ENCODE data around the gene ARPC5L. TPM values are rescaled to one million over a fixed set of nuclear protein-coding genes. Genes with fewer than 3 reads are reported as not detected.

The ARPC5L gene
- total and polyA plus RNA-seq, 2 of the 8 experiments (the other 6 are each of a cell fraction or from before 2014, with no cell fraction given) = 34.1 to 50.6 TPM

DNA sequence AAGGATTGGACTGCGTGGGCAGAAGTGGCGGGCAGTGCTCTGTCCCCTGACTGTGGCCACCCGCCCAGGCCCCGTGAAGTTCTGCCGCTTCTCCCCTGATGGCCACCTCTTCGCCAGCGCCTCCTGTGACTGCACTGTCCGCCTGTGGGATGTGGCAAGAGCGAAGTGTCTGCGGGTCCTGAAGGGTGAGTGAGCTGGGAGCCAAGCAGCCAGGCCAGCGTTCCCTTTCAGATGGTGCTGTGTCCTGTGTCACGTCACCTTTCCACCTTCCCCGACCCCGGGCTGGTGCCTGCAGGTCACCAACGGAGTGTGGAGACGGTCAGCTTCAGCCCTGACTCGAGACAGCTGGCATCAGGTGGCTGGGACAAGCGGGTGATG is 6.4 kb upstream of the ARPC5L start (continued):
- TF ChIP-seq, protein P1, sequence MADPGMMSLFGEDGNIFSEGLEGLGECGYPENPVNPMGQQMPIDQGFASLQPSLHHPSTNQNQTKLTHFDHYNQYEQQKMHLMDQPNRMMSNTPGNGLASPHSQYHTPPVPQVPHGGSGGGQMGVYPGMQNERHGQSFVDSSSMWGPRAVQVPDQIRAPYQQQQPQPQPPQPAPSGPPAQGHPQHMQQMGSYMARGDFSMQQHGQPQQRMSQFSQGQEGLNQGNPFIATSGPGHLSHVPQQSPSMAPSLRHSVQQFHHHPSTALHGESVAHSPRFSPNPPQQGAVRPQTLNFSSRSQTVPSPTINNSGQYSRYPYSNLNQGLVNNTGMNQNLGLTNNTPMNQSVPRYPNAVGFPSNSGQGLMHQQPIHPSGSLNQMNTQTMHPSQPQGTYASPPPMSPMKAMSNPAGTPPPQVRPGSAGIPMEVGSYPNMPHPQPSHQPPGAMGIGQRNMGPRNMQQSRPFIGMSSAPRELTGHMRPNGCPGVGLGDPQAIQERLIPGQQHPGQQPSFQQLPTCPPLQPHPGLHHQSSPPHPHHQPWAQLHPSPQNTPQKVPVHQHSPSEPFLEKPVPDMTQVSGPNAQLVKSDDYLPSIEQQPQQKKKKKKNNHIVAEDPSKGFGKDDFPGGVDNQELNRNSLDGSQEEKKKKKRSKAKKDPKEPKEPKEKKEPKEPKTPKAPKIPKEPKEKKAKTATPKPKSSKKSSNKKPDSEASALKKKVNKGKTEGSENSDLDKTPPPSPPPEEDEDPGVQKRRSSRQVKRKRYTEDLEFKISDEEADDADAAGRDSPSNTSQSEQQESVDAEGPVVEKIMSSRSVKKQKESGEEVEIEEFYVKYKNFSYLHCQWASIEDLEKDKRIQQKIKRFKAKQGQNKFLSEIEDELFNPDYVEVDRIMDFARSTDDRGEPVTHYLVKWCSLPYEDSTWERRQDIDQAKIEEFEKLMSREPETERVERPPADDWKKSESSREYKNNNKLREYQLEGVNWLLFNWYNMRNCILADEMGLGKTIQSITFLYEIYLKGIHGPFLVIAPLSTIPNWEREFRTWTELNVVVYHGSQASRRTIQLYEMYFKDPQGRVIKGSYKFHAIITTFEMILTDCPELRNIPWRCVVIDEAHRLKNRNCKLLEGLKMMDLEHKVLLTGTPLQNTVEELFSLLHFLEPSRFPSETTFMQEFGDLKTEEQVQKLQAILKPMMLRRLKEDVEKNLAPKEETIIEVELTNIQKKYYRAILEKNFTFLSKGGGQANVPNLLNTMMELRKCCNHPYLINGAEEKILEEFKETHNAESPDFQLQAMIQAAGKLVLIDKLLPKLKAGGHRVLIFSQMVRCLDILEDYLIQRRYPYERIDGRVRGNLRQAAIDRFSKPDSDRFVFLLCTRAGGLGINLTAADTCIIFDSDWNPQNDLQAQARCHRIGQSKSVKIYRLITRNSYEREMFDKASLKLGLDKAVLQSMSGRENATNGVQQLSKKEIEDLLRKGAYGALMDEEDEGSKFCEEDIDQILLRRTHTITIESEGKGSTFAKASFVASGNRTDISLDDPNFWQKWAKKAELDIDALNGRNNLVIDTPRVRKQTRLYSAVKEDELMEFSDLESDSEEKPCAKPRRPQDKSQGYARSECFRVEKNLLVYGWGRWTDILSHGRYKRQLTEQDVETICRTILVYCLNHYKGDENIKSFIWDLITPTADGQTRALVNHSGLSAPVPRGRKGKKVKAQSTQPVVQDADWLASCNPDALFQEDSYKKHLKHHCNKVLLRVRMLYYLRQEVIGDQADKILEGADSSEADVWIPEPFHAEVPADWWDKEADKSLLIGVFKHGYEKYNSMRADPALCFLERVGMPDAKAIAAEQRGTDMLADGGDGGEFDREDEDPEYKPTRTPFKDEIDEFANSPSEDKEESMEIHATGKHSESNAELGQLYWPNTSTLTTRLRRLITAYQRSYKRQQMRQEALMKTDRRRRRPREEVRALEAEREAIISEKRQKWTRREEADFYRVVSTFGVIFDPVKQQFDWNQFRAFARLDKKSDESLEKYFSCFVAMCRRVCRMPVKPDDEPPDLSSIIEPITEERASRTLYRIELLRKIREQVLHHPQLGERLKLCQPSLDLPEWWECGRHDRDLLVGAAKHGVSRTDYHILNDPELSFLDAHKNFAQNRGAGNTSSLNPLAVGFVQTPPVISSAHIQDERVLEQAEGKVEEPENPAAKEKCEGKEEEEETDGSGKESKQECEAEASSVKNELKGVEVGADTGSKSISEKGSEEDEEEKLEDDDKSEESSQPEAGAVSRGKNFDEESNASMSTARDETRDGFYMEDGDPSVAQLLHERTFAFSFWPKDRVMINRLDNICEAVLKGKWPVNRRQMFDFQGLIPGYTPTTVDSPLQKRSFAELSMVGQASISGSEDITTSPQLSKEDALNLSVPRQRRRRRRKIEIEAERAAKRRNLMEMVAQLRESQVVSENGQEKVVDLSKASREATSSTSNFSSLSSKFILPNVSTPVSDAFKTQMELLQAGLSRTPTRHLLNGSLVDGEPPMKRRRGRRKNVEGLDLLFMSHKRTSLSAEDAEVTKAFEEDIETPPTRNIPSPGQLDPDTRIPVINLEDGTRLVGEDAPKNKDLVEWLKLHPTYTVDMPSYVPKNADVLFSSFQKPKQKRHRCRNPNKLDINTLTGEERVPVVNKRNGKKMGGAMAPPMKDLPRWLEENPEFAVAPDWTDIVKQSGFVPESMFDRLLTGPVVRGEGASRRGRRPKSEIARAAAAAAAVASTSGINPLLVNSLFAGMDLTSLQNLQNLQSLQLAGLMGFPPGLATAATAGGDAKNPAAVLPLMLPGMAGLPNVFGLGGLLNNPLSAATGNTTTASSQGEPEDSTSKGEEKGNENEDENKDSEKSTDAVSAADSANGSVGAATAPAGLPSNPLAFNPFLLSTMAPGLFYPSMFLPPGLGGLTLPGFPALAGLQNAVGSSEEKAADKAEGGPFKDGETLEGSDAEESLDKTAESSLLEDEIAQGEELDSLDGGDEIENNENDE (IDR thresholded peaks at IDR 0.05; ENCODE audit: insufficient replicate concordance, low read length) = no peak
- no peak for TF ChIP-seq SP2 (IDR thresholded peaks at IDR 0.05; ENCODE audit: low read length)
- TF ChIP-seq TBP (IDR thresholded peaks at IDR 0.05; ENCODE audit: low read depth, low read length) = no peak
- no peak for TF ChIP-seq SAP30 (IDR thresholded peaks at IDR 0.05; ENCODE audit: insufficient read depth, insufficient replicate concordance, low read length)
- no peak for TF ChIP-seq TEAD4 (IDR thresholded peaks at IDR 0.05; ENCODE audit: low read depth, low read length)
- TF ChIP-seq, protein P2, sequence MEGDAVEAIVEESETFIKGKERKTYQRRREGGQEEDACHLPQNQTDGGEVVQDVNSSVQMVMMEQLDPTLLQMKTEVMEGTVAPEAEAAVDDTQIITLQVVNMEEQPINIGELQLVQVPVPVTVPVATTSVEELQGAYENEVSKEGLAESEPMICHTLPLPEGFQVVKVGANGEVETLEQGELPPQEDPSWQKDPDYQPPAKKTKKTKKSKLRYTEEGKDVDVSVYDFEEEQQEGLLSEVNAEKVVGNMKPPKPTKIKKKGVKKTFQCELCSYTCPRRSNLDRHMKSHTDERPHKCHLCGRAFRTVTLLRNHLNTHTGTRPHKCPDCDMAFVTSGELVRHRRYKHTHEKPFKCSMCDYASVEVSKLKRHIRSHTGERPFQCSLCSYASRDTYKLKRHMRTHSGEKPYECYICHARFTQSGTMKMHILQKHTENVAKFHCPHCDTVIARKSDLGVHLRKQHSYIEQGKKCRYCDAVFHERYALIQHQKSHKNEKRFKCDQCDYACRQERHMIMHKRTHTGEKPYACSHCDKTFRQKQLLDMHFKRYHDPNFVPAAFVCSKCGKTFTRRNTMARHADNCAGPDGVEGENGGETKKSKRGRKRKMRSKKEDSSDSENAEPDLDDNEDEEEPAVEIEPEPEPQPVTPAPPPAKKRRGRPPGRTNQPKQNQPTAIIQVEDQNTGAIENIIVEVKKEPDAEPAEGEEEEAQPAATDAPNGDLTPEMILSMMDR (IDR thresholded peaks at IDR 0.05; ENCODE audit: control extremely low read depth in 1 of 3, insufficient read depth in 1 of 3, low read depth in 1 of 3, low read length in 3 of 3) = no peak
- no peak for TF ChIP-seq PHF8 (conservative IDR thresholded peaks at IDR 0.05; ENCODE audit: low read depth, low read length)
- no peak for TF ChIP-seq GABPA (IDR thresholded peaks at IDR 0.05; ENCODE audit: borderline replicate concordance, insufficient read depth, low read length)

All from H1 (cell line).